Activated CD4-positive, alpha-beta T cell treated with anti-CD3 and anti-CD28 coated beads, Interleukin-2, amount 10 ng/mL, durations not matched to agents 7 days and 5 days (primary cell): ENCODE results near the gene SMAD9. TPM values are rescaled to one million over a fixed set of nuclear protein-coding genes. Genes with fewer than 3 reads are reported as not detected.
A peak's percentile ranks its signal among the peaks of the same experiment; 100 is the strongest.

Experiments
- CTCF ChIA-PET: fragments of 350-600 bp; sonication (Branson Sonifier 250); formaldehyde crosslinking; loops from one replicate; lab custom pipeline; 2021; ENCODE audit warnings: antibody characterized with exemption; lab: Charles Lee
- POLR2A ChIA-PET: fragments of 350-600 bp; sonication (Branson Sonifier 250); formaldehyde crosslinking; loops from one replicate; lab custom pipeline; 2021; ENCODE audit warnings: antibody characterized with exemption; lab: Charles Lee
- DNase-seq: peaks from one replicate; pipeline ENCODE4 v3.0.0-alpha.2; 2020
- H3K27ac Mint-ChIP-seq: one replicate; pipeline ENCODE4 v1.8.0; 2021; ENCODE audit warnings: mild to moderate bottlenecking, moderate library complexity, mixed read lengths
- H3K27me3 Mint-ChIP-seq: one replicate; pipeline ENCODE4 v1.8.0; 2021; ENCODE audit warnings: mixed read lengths
- H3K36me3 Mint-ChIP-seq: one replicate; pipeline ENCODE4 v1.8.0; 2021; ENCODE audit warnings: low read depth, mixed read lengths
- H3K4me1 Mint-ChIP-seq: one replicate; pipeline ENCODE4 v1.8.0; 2021; ENCODE audit warnings: mixed read lengths
- H3K4me3 Mint-ChIP-seq: one replicate; pipeline ENCODE4 v1.8.0; 2021; ENCODE audit warnings: mild to moderate bottlenecking, moderate library complexity, mixed read lengths
- H3K9me3 Mint-ChIP-seq: one replicate; pipeline ENCODE4 v1.8.0; 2021; ENCODE audit warnings: mixed read lengths
- total RNA-seq, 2 experiments: library from RNA; stranded (reverse); gene quantifications; one replicate each; pipeline ENCODE4 v1.2.3, GENCODE V29; 2021

Gene SMAD9
- total RNA-seq, 2 experiments from 2014 or later: not detected

- Mint-ChIP-seq H3K4me1 (peaks cover 3% of the 10 kb centered on the region), H3K27me3 (peaks cover 66% of the 10 kb centered on the region), H3K27ac (no peak overlapping the region), H3K36me3 (no peaks in the 10 kb centered on the region), H3K4me3 (peak overlapping the region; percentile 8), H3K9me3 (no peaks in the 10 kb centered on the region)
- no peak for DNase-seq
- ChIA-PET POLR2A (no interaction called here), CTCF (no interaction called here)
These were observed 736 bp downstream of the SMAD9 start for GRCh38 chr13:36919171-36919832.

- peaks cover 66% of the 10 kb centered on the region for H3K27me3 Mint-ChIP-seq
- H3K9me3 Mint-ChIP-seq: no peaks in the 10 kb centered on the region
- H3K4me3 Mint-ChIP-seq: peak overlapping the region; percentile 8
- ChIA-PET POLR2A (no interaction called here), CTCF (no interaction called here)
- no peak overlapping the region for H3K27ac Mint-ChIP-seq
- H3K36me3 Mint-ChIP-seq: no peaks in the 10 kb centered on the region
- H3K4me1 Mint-ChIP-seq: peaks cover 3% of the 10 kb centered on the region
- DNase-seq: no peak
These were observed 1.5 kb downstream of the SMAD9 start for GRCh38 chr13:36918246-36919131.

GRCh38 chr13:36917311-36917710 lies 2.7 kb downstream of the SMAD9 start:
- no peaks in the 10 kb centered on the region for H3K9me3 Mint-ChIP-seq
- CTCF ChIA-PET: no interaction called here
- no peak for DNase-seq
- no peak overlapping the region for H3K27ac Mint-ChIP-seq
- peaks cover 3% of the 10 kb centered on the region for H3K4me1 Mint-ChIP-seq
- POLR2A ChIA-PET: no interaction called here
- H3K27me3 Mint-ChIP-seq: peaks cover 65% of the 10 kb centered on the region
- H3K4me3 Mint-ChIP-seq: no peak overlapping the region
- H3K36me3 Mint-ChIP-seq: no peaks in the 10 kb centered on the region

DNA sequence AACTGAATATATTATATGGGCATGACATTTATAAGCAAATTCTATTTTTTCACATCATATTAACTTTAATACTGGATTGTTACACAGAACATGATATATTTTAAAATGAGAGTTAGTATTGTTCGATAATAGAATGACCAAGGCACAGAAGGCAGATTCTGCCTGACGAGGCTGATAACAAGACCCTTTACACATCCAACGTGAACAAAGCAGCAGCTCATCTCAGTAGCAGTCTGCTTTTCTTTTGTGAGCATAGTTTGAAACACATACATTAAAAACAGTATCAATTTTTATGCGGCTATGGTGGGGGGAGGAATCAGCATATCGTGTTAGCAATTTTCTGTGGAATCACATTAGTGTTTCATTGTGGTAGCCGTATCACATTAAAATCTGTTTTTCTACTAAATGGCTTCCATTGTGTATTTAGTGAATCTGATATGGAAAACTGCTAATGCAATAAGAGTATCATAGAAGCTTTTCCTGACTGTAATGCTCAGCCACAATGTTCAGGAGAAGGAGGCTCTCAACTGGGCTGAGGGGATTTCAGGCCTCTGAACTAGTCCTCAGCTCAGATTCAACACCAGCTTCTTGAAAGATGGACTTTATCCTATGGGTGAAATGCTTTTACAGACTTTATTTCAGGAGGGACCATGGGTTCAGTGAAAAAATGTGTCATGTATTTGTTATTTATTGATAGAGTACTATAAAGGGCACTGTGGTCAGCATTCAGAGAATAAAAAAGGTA lies 4.0 kb downstream of the SMAD9 start:
- H3K27me3 Mint-ChIP-seq: peaks cover 55% of the 10 kb centered on the region
- POLR2A ChIA-PET: no interaction called here

DNA sequence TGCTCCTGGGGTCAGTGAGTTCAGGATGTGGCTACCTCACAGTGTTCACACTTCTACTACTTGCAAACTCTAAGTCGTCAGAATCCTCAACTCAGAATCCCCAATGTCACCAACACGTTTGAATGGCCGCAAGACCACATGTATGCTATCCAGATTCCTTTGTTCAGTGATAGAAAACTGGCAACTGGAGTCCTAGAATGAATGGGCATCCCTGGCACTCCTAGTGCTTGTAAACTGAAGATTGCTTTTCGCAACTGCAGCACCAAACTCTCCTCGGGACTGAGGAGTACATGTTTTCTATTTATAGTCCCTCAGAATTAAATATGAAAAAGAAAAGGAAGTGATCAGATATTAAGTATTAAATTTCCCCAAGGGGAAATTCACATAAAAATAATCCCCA lies 4.9 kb downstream of the SMAD9 start:
- no peak for DNase-seq
- POLR2A ChIA-PET: no interaction called here
- H3K36me3 Mint-ChIP-seq: no peaks in the 10 kb centered on the region
- CTCF ChIA-PET: no interaction called here
- no peak overlapping the region for H3K27ac Mint-ChIP-seq
- H3K4me3 Mint-ChIP-seq: no peak overlapping the region
- H3K9me3 Mint-ChIP-seq: no peaks in the 10 kb centered on the region
- H3K4me1 Mint-ChIP-seq: no peaks in the 10 kb centered on the region
- peaks cover 48% of the 10 kb centered on the region for H3K27me3 Mint-ChIP-seq

More for the DNA sequence above, 4.0 kb downstream of the SMAD9 start:
- no peaks in the 10 kb centered on the region for H3K9me3 Mint-ChIP-seq
- DNase-seq: no peak
- H3K4me1 Mint-ChIP-seq: peaks cover 3% of the 10 kb centered on the region
- no peak overlapping the region for H3K27ac Mint-ChIP-seq
- no peaks in the 10 kb centered on the region for H3K36me3 Mint-ChIP-seq
- H3K4me3 Mint-ChIP-seq: no peak overlapping the region
- CTCF ChIA-PET: no interaction called here

GRCh38 chr13:36914648-36915047 lies 5.4 kb downstream of the SMAD9 start:
- H3K9me3 Mint-ChIP-seq: no peaks in the 10 kb centered on the region
- ChIA-PET POLR2A (no interaction called here), CTCF (no interaction called here)
- DNase-seq: no peak
- peaks cover 46% of the 10 kb centered on the region for H3K27me3 Mint-ChIP-seq
- H3K4me1 Mint-ChIP-seq: no peaks in the 10 kb centered on the region
- no peak overlapping the region for H3K27ac Mint-ChIP-seq
- no peaks in the 10 kb centered on the region for H3K36me3 Mint-ChIP-seq
- H3K4me3 Mint-ChIP-seq: no peak overlapping the region

GRCh38 chr13:36913463-36913862 lies 6.6 kb downstream of the SMAD9 start:
- H3K36me3 Mint-ChIP-seq: no peaks in the 10 kb centered on the region
- ChIA-PET CTCF (no interaction called here), POLR2A (no interaction called here)
- no peak overlapping the region for H3K4me3 Mint-ChIP-seq
- no peak for DNase-seq
- H3K4me1 Mint-ChIP-seq: no peaks in the 10 kb centered on the region
- H3K27me3 Mint-ChIP-seq: peaks cover 37% of the 10 kb centered on the region
- no peak overlapping the region for H3K27ac Mint-ChIP-seq
- H3K9me3 Mint-ChIP-seq: no peaks in the 10 kb centered on the region

DNA sequence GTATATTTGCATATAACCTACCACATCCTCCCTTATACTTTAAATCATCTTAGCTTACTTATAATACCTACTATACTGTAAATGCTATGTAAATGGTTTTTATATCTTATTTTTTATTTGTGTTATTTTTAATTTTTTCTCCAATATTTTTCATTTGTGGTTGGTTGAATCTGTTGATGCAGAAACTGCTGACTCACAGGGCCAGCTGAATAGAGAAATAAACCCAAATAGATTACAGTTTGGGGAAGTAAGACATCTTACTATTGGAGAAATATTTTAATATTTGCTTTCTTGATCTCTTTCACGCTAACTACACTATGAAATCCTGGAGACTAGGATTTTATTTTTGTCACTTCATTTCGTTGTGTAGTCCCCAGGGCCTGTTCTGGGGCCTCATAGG lies 7.1 kb downstream of the SMAD9 start:
- H3K27me3 Mint-ChIP-seq: peaks cover 33% of the 10 kb centered on the region
- DNase-seq: no peak
- no peak overlapping the region for H3K4me3 Mint-ChIP-seq
- ChIA-PET POLR2A (no interaction called here), CTCF (no interaction called here)
- H3K27ac Mint-ChIP-seq: no peak overlapping the region
- H3K9me3 Mint-ChIP-seq: no peaks in the 10 kb centered on the region
- no peaks in the 10 kb centered on the region for H3K36me3 Mint-ChIP-seq
- H3K4me1 Mint-ChIP-seq: no peaks in the 10 kb centered on the region

DNA sequence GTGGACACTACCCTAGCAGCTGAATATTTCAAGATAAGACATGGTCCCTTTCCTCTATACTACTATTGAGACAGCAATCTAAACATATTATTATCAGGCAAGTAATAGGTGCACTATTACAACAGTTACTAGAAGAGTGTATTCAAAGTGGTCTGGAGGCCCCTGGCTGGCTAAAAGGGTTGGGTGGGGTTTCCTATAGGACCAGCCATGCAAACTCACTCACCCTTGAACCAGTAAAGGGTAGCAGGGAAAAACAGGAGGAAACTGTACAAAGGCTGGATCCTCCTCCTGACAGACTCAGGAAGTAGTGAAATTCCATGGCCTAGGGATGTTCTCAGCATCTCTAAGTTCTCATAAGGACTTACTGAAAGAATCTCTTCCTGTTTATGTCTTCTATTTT lies 7.7 kb downstream of the SMAD9 start:
- H3K27ac Mint-ChIP-seq: no peak overlapping the region
- no peak overlapping the region for H3K4me3 Mint-ChIP-seq
- H3K9me3 Mint-ChIP-seq: no peaks in the 10 kb centered on the region
- ChIA-PET CTCF (no interaction called here), POLR2A (no interaction called here)
- H3K4me1 Mint-ChIP-seq: no peaks in the 10 kb centered on the region
- no peak for DNase-seq
- peaks cover 27% of the 10 kb centered on the region for H3K27me3 Mint-ChIP-seq
- H3K36me3 Mint-ChIP-seq: no peaks in the 10 kb centered on the region

DNA sequence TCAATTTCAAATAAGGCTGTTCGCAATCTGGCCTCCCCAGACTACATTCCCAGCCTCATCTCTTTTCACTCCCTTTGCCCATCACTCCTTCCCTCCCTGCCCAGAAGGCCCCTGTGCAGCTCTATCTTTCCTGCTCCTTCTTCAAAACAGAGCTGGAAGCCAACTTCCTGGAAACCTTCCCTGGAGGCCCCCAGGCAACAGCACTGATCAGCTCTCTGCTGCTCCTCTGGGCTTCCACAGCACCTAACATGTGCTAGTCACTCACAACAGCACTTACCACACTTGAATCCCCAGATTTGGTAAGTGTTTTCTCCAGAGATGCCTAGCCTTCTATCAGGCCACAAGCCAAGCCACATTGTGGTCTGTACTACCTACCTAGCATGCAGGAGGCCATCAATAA lies 9.5 kb downstream of the SMAD9 start:
- H3K27me3 Mint-ChIP-seq: peaks cover 20% of the 10 kb centered on the region
- CTCF ChIA-PET: interaction anchor here (0.6 kb wide), 1 partner anchor 35 kb away, joined by 3 read pairs; no protein-coding TSS in a partner anchor
- H3K4me1 Mint-ChIP-seq: no peaks in the 10 kb centered on the region

GRCh38 chr13:36907821-36908220 lies 12.2 kb downstream of the SMAD9 start:
- Mint-ChIP-seq H3K27ac (no peak overlapping the region), H3K9me3 (no peaks in the 10 kb centered on the region), H3K27me3 (peaks cover 11% of the 10 kb centered on the region), H3K4me3 (no peak overlapping the region), H3K4me1 (no peaks in the 10 kb centered on the region), H3K36me3 (no peaks in the 10 kb centered on the region)
- DNase-seq: no peak
- CTCF ChIA-PET: no interaction called here
- POLR2A ChIA-PET: no interaction called here

More for the DNA sequence above, 9.5 kb downstream of the SMAD9 start:
- no peaks in the 10 kb centered on the region for H3K9me3 Mint-ChIP-seq
- H3K27ac Mint-ChIP-seq: peak overlapping the region; percentile 36
- no peak overlapping the region for H3K4me3 Mint-ChIP-seq
- POLR2A ChIA-PET: no interaction called here
- DNase-seq: no peak
- H3K36me3 Mint-ChIP-seq: no peaks in the 10 kb centered on the region

- H3K27ac Mint-ChIP-seq: no peak overlapping the region
- ChIA-PET CTCF (no interaction called here), POLR2A (no interaction called here)
These were observed 12.8 kb downstream of the SMAD9 start for GRCh38 chr13:36907266-36907665.

DNA sequence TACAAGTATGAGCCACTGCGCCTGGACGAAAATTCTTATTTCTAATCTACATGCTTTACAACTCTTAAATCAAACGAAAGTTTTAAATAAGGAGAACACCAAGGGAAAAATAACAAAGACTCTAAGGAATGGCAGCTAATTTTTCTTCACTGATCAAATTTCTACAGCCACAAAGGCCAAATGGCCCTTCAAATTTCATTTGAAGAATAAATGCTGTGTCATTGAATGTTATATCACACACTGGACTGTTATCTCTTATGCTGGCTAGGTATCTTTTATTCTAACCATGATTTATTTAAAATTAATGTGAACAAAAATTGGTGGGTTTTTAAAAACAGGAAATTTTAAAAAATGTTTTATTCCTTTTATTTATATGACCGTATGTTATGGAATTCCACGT lies 14.1 kb downstream of the SMAD9 start:
- DNase-seq: no peak
- ChIA-PET POLR2A (no interaction called here), CTCF (no interaction called here)
- Mint-ChIP-seq H3K9me3 (no peaks in the 10 kb centered on the region), H3K4me3 (no peak overlapping the region), H3K27ac (no peak overlapping the region), H3K27me3 (peaks cover 10% of the 10 kb centered on the region), H3K36me3 (no peaks in the 10 kb centered on the region), H3K4me1 (no peaks in the 10 kb centered on the region)

More at GRCh38 chr13:36907266-36907665, 12.8 kb downstream of the SMAD9 start:
- Mint-ChIP-seq H3K27me3 (peaks cover 10% of the 10 kb centered on the region), H3K9me3 (no peaks in the 10 kb centered on the region), H3K4me3 (no peak overlapping the region), H3K36me3 (no peaks in the 10 kb centered on the region), H3K4me1 (no peaks in the 10 kb centered on the region)
- no peak for DNase-seq
